KMS-11 (cell line): ENCODE results near the gene TECPR2.

Source experiments
- H2AFZ ChIP-seq: fragments of 200-600 bp; sonication (generic); 2 replicates; pipeline ENCODE4 v1.6.1; 2016; ENCODE audit warnings: antibody characterized with exemption, mixed run types, low read depth
- H3K27ac ChIP-seq: fragments of 200-600 bp; sonication (generic); 2 replicates; pipeline ENCODE4 v1.6.1; 2016; ENCODE audit warnings: mild to moderate bottlenecking, mixed run types
- H3K27me3 ChIP-seq: fragments of 200-600 bp; sonication (generic); 2 replicates; pipeline ENCODE4 v1.6.1; 2017; ENCODE audit warnings: mild to moderate bottlenecking, low read depth, mixed run types, moderate library complexity; ENCODE audit not compliant: insufficient read depth
- H3K36me3 ChIP-seq: fragments of 200-600 bp; sonication (generic); 2 replicates; pipeline ENCODE4 v1.6.1; 2017; ENCODE audit warnings: mild to moderate bottlenecking, mixed run types; ENCODE audit not compliant: insufficient read depth
- H3K4me1 ChIP-seq: fragments of 200-600 bp; sonication (generic); 2 replicates; pipeline ENCODE4 v1.6.1; 2016; ENCODE audit warnings: mild to moderate bottlenecking, low read depth, mixed run types; ENCODE audit not compliant: poor library complexity, severe bottlenecking
- H3K4me2 ChIP-seq: fragments of 200-600 bp; sonication (generic); 2 replicates; pipeline ENCODE4 v1.7.0; 2016; ENCODE audit warnings: mild to moderate bottlenecking, mixed run types
- H3K4me3 ChIP-seq: fragments of 200-600 bp; sonication (generic); IDR thresholded peaks from 2 replicates; pipeline ENCODE4 v1.6.1; 2017; ENCODE audit warnings: low read depth, low read length, mixed read lengths; ENCODE audit not compliant: insufficient read depth
- H3K79me2 ChIP-seq: fragments of 200-600 bp; sonication (generic); 2 replicates; pipeline ENCODE4 v1.6.1; 2016; ENCODE audit warnings: low read depth, mixed run types; ENCODE audit not compliant: insufficient read depth
- H3K9ac ChIP-seq: fragments of 200-600 bp; sonication (generic); 2 replicates; pipeline ENCODE4 v1.6.1; 2016; ENCODE audit warnings: mild to moderate bottlenecking, mixed run types
- H4K20me1 ChIP-seq: fragments of 200-600 bp; sonication (generic); 2 replicates; pipeline ENCODE4 v1.6.1; 2016; ENCODE audit warnings: mild to moderate bottlenecking, mixed run types; ENCODE audit not compliant: insufficient read depth
- TF ChIP-seq, protein P1 (sequence below): fragments of 200-600 bp; sonication (generic); conservative IDR thresholded peaks from 2 replicates; pipeline ENCODE4 v1.6.1; 2017; ENCODE audit warnings: low read depth, mild to moderate bottlenecking, antibody characterized with exemption, low read length, moderate library complexity, mixed read lengths

The TECPR2 gene

DNA sequence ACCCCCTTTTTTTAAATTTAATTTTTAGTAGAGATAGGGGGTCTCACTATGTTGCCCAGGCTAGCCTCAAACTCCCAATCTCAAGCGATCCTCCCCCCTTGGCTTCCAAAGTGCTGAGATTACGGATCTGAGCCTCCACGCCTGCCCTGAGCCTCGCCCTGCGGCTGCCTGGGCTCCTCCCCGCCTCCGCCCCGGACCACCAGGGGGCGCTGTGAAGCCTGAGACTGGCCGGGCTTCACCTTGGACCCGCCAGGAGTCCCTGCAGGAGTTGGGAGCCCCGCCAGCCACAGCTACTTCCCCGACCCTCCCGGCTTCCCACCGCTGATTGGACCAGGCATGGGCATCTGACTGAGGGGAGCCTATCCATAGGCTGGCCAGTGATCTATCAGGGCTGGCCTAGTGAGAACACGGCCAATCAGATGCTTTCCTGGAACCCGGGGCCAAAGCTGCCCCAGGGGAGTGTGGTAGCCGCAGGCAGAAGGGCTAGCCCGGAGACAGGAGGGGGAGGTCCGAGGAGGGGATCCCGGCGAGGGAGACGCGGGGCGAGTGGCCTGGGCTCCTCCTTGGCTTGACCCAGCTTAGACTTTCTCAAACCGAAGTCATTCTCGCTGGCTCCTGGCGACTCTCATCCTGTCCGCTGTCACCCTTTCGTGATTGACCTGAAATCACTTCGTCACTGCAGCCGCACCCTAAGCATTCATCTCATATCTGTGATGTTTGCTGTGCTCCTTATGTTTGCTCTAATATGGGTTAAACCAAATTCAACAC, 161.9 kb downstream of the TECPR2 start:
- TF ChIP-seq, protein P1, sequence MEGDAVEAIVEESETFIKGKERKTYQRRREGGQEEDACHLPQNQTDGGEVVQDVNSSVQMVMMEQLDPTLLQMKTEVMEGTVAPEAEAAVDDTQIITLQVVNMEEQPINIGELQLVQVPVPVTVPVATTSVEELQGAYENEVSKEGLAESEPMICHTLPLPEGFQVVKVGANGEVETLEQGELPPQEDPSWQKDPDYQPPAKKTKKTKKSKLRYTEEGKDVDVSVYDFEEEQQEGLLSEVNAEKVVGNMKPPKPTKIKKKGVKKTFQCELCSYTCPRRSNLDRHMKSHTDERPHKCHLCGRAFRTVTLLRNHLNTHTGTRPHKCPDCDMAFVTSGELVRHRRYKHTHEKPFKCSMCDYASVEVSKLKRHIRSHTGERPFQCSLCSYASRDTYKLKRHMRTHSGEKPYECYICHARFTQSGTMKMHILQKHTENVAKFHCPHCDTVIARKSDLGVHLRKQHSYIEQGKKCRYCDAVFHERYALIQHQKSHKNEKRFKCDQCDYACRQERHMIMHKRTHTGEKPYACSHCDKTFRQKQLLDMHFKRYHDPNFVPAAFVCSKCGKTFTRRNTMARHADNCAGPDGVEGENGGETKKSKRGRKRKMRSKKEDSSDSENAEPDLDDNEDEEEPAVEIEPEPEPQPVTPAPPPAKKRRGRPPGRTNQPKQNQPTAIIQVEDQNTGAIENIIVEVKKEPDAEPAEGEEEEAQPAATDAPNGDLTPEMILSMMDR: peak; percentile 92
- H3K27ac ChIP-seq: peak overlapping the region; percentile 57
- H2AFZ ChIP-seq: peak overlapping the region; percentile 72
- no peaks in the 10 kb centered on the region for H3K27me3 ChIP-seq
- no peaks in the 10 kb centered on the region for H3K36me3 ChIP-seq
- H4K20me1 ChIP-seq: no peaks in the 10 kb centered on the region
- no peak overlapping the region for H3K4me3 ChIP-seq
- H3K79me2 ChIP-seq: no peaks in the 10 kb centered on the region
- peak overlapping the region; percentile 87 for H3K4me2 ChIP-seq
- H3K9ac ChIP-seq: peak overlapping the region; percentile 46
- H3K4me1 ChIP-seq: peaks cover 3% of the 10 kb centered on the region

DNA sequence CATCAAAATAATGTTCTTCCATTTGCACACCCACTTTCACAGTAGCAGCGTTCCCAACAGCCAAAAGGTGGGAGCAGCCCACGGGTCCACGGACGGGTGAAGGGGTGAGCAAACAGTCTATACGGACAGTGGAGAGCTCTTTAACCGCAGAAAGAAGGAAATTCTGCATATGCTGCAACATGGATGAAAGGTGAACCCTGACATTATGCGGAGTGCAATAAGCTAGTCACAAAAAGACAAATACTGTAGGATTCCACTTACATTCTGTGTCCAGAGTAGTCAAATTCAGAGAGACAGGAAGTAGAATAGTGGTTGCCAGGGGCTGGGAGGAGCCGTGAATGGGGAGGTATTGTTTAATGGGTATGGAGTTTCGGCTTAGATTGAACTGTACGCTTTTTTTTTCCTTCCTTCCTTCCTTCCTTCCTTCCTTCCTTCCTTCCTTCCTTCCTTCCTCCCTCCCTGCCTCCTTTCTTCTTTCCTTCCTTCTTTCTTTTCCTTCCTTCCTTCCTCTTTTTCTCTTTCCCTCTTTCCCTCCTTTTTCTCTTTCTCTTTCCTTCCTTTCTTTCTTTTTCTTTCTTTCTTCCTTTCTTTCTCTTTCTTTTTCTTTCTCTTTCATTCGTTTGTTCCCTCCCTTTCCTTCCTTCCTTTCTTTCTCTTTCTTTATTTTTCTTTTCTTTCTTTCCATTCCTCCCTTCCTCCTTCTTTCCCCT, 162.6 kb downstream of the TECPR2 start:
- H3K27me3 ChIP-seq: no peaks in the 10 kb centered on the region
- H3K36me3 ChIP-seq: no peaks in the 10 kb centered on the region
- TF ChIP-seq, protein P1: no peak
- peak overlapping the region; percentile 40 for H3K9ac ChIP-seq
- H4K20me1 ChIP-seq: no peaks in the 10 kb centered on the region
- H3K4me2 ChIP-seq: peak overlapping the region; percentile 69
- H3K4me1 ChIP-seq: peaks cover 3% of the 10 kb centered on the region
- no peaks in the 10 kb centered on the region for H3K79me2 ChIP-seq
- H2AFZ ChIP-seq: peak overlapping the region; percentile 72
- no peak overlapping the region for H3K4me3 ChIP-seq
- H3K27ac ChIP-seq: peak overlapping the region; percentile 57

DNA sequence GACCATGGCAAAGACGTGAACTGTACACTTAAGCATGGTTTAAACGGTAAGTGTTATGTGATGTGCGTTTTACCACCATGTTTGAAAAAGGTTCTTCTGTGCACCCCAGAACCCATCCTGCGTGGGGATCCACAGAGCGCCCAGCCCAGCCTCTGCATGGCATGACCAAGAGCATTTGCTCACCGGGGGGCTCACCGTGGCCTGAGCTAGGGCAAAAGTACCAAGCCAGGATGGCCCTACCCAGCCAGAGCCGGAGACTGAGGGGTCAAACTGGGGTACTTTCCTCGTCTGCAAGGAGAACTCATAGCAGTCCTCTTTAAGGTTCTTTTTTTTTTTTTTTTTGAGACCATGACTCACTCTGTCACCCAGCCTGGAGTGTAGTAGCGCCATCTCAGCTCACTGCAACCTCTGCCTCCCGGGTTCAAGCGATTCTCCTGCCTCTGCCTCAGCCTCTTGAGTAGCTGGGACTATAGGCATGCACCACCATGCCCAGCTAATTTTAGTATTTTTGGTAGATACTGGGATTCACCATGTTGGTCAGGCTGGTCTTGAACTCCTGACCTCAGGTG, 163.3 kb downstream of the TECPR2 start:
- Histone ChIP-seq H3K4me2 (peak overlapping the region; percentile 69), H3K36me3 (no peaks in the 10 kb centered on the region), H3K79me2 (no peaks in the 10 kb centered on the region), H3K9ac (peak overlapping the region; percentile 40; the same call in 1 of the 2 replicates), H2AFZ (peak overlapping the region; percentile 72), H3K27ac (peak overlapping the region; percentile 57; the same call in 1 of the 2 replicates), H3K4me3 (no peak overlapping the region), H4K20me1 (no peaks in the 10 kb centered on the region), H3K27me3 (no peaks in the 10 kb centered on the region), H3K4me1 (peaks cover 3% of the 10 kb centered on the region)
- TF ChIP-seq, protein P1: no peak

DNA sequence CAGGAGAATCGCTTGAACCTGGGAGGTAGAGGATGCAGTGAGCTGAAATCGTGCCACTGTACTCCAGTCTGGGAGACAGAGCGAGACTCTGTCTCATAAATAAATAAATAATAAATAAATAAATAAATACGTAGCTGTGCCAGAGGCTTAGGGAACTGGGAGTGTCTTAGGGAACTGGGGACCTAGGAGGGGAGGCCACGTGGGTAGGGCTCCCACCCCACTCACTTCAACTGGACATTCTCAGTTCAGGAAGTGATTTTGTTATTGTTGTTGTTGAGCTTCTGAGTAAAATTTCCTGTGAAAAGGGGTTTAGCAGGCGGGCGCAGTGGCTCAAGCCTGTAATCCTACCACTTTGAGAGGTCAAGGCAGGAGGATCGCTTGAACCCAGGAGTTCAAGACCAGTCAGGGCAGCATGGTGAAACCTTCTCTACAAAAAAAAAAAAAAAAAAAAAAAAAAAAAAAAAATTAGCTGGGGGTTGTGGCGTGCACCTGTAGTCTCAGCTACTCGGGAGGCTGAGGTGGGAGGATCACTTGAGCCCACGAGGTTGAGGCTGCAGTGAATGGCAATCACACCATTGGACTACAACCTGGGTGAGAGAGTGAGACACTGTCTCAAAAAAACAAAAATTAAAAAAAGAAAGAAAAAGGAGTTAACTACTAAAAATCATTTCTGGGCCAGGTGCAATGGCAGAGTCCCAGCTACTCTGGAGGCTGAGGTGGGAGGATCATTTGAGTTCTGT, 165.9 kb downstream of the TECPR2 start:
- Histone ChIP-seq H3K9ac (no peak overlapping the region), H3K79me2 (no peaks in the 10 kb centered on the region), H3K36me3 (no peaks in the 10 kb centered on the region), H3K27me3 (no peaks in the 10 kb centered on the region), H3K4me3 (no peak overlapping the region), H3K4me1 (peaks cover 3% of the 10 kb centered on the region), H3K27ac (no peak overlapping the region), H3K4me2 (no peak overlapping the region), H2AFZ (no peak overlapping the region), H4K20me1 (no peaks in the 10 kb centered on the region)
- TF ChIP-seq, protein P1: no peak
